Ishikawa (cell line): ENCODE data around the gene FAM184A.

ENCODE experiments used
- CEBPB ChIP-seq: IDR thresholded peaks from 2 replicates; pipeline ENCODE4 v1.6.1; 2012
- CREB1 ChIP-seq: IDR thresholded peaks from 2 replicates; pipeline ENCODE4 v1.6.1; 2012; ENCODE audit warnings: low read depth
- EP300 ChIP-seq: IDR thresholded peaks from 2 replicates; pipeline ENCODE4 v1.6.1; 2012; ENCODE audit warnings: borderline replicate concordance
- FOXM1 ChIP-seq: IDR thresholded peaks from 2 replicates; pipeline ENCODE4 v1.6.1; 2012; ENCODE audit warnings: low read depth, borderline replicate concordance
- RAD21 ChIP-seq: IDR thresholded peaks from 2 replicates; pipeline ENCODE4 v1.6.1; 2012; ENCODE audit warnings: low read depth
- TAF1 ChIP-seq: IDR thresholded peaks from 2 replicates; pipeline ENCODE4 v1.6.1; 2012; ENCODE audit warnings: low read depth, mild to moderate bottlenecking
- TCF12 ChIP-seq: IDR thresholded peaks from 2 replicates; pipeline ENCODE4 v1.6.1; 2012; ENCODE audit warnings: low read depth
- USF1 ChIP-seq: IDR thresholded peaks from 2 replicates; pipeline ENCODE4 v1.6.1; 2012
- YY1 ChIP-seq: IDR thresholded peaks from 2 replicates; pipeline ENCODE4 v1.6.1; 2012; ENCODE audit warnings: low read depth

DNA sequence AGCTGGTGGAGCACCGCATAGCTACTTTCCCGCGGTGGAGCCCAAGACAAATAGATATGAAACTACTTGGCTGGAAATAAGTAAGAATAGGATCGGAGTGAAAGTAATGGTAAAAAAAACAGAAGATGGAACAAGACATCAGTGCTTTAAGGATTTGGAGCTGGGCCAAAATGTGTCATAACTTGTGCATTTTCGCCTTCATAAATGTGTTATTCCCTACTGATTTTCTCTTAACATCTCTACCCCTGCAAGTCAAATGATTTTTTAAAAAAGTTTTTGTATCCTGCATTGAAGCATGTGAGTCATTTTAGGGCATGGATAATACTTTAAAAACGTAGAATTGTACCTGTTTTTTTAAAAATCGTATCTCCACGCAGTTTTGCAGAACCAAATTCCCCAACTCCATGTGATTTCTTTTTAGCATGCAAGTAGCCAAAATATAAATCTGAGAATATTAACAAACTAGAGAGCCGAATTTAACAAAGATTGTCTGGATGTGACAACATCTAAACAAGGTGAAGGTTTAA is 882 bp upstream of the FAM184A start:
- TF ChIP-seq CREB1 (no peak), USF1 (no peak), TAF1 (no peak), EP300 (no peak), FOXM1 (no peak), CEBPB (no peak), RAD21 (no peak), TCF12 (no peak), YY1 (no peak)
